Muscle of leg (tissue), 11 donors: Measurements from ENCODE around the gene MYBBP1A. TPM values are rescaled to one million over a fixed set of nuclear protein-coding genes. Genes with fewer than 3 reads are reported as not detected.

Experiments used
- DNase-seq: peaks from one replicate; pipeline ENCODE4 v3.0.0; 2013
- H3K27ac ChIP-seq: one replicate; pipeline ENCODE4 v1.5.1; 2013; ENCODE audit warnings: mild to moderate bottlenecking, low read length, control low read depth
- H3K27me3 ChIP-seq: one replicate; pipeline ENCODE4 v1.6.1; 2013; ENCODE audit warnings: low read length; ENCODE audit not compliant: control insufficient read depth, insufficient read depth
- H3K36me3 ChIP-seq: one replicate; pipeline ENCODE4 v1.6.1; 2013; ENCODE audit warnings: low read length; ENCODE audit not compliant: control insufficient read depth, insufficient read depth
- H3K4me1 ChIP-seq: one replicate; pipeline ENCODE4 v1.6.1; 2013; ENCODE audit warnings: low read length; ENCODE audit not compliant: control insufficient read depth, insufficient read depth
- H3K4me3 ChIP-seq: one replicate; pipeline ENCODE4 v1.5.1; 2013; ENCODE audit warnings: low read length, control low read depth
- H3K9me3 ChIP-seq: replicated peaks from 2 replicates; pipeline ENCODE4 v1.6.1; 2013; ENCODE audit warnings: low read depth, low read length; ENCODE audit not compliant: control insufficient read depth
- WGBS: methylation state at CpG from one replicate; pipeline ENCODE4 v1.1.5; 2013; ENCODE audit warnings: missing lambda C conversion rate; ENCODE audit not compliant: insufficient coverage; 5-methylcytosine and 5-hydroxymethylcytosine counted together
- polyA plus RNA-seq, 8 donors: library from polyadenylated mRNA; unstranded; fragments of 120-200 nt; gene quantifications; one replicate each; pipeline versions ENCODE4 v1.2.1 to v1.2.3, GENCODE V29; 2013; ENCODE audit warnings: inconsistent platforms in 1 of 8, low replicate concordance in 1 of 8; ENCODE audit not compliant: insufficient read length in 8 of 8, insufficient read depth in 1 of 8
- total RNA-seq: library from RNA; stranded (reverse); fragments of 120-200 nt; gene quantifications from one replicate; pipeline ENCODE4 v1.2.4, GENCODE V29; 2013

Gene MYBBP1A
- total and polyA plus RNA-seq, 9 donors, result 25.5 to 42.3 (median 34.3) TPM

- WGBS, result 66% methylated on average over 6 of the region's 11 CpGs
These were observed 44.6 kb downstream of the MYBBP1A start for GRCh38 chr17:4510618-4510941.

GRCh38 chr17:4509923-4510617 lies 45.1 kb downstream of the MYBBP1A start:
- Histone ChIP-seq H3K9me3 (no peaks in the 10 kb centered on the region), H3K27me3 (peaks cover under 1% of the 10 kb centered on the region), H3K36me3 (no peaks in the 10 kb centered on the region), H3K4me3 (no peak overlapping the region), H3K4me1 (peaks cover 13% of the 10 kb centered on the region), H3K27ac (no peak overlapping the region)
- WGBS, result 58% methylated on average over 19 of the region's 21 CpGs
- DNase-seq, result no peak

More at GRCh38 chr17:4510618-4510941, 44.6 kb downstream of the MYBBP1A start:
- H3K4me1 ChIP-seq, result peaks cover 13% of the 10 kb centered on the region
- no peak overlapping the region for H3K27ac ChIP-seq
- H3K27me3 ChIP-seq, result no peaks in the 10 kb centered on the region
- H3K4me3 ChIP-seq, result no peak overlapping the region
- no peaks in the 10 kb centered on the region for H3K9me3 ChIP-seq
- H3K36me3 ChIP-seq, result no peaks in the 10 kb centered on the region
- no peak for DNase-seq

GRCh38 chr17:4509401-4509800 lies 45.8 kb downstream of the MYBBP1A start:
- no peak for DNase-seq
- peaks cover 16% of the 10 kb centered on the region for H3K4me1 ChIP-seq

GRCh38 chr17:4508207-4508606 lies 47.0 kb downstream of the MYBBP1A start:
- Histone ChIP-seq H3K27me3 (peaks cover 8% of the 10 kb centered on the region), H3K9me3 (no peaks in the 10 kb centered on the region), H3K36me3 (no peaks in the 10 kb centered on the region), H3K4me1 (peaks cover 20% of the 10 kb centered on the region), H3K4me3 (no peak overlapping the region), H3K27ac (no peak overlapping the region)
- no peak for DNase-seq
- WGBS, result 91% methylated on average over 2 of the region's 3 CpGs

More at GRCh38 chr17:4509401-4509800, 45.8 kb downstream of the MYBBP1A start:
- Histone ChIP-seq H3K4me3 (no peak overlapping the region), H3K9me3 (no peaks in the 10 kb centered on the region), H3K27ac (no peak overlapping the region), H3K27me3 (peaks cover 7% of the 10 kb centered on the region), H3K36me3 (no peaks in the 10 kb centered on the region)
- WGBS, result 52% methylated on average over 8 of the region's 8 CpGs

GRCh38 chr17:4507361-4508111 lies 47.6 kb downstream of the MYBBP1A start:
- Histone ChIP-seq H3K36me3 (no peaks in the 10 kb centered on the region), H3K4me1 (peaks cover 20% of the 10 kb centered on the region), H3K27ac (no peak overlapping the region), H3K4me3 (no peak overlapping the region), H3K27me3 (peaks cover 15% of the 10 kb centered on the region), H3K9me3 (no peaks in the 10 kb centered on the region)
- no peak for DNase-seq
- 64% methylated on average over 8 of the region's 8 CpGs for WGBS

GRCh38 chr17:4506892-4507291 lies 48.3 kb downstream of the MYBBP1A start:
- Histone ChIP-seq H3K27ac (no peak overlapping the region), H3K36me3 (no peaks in the 10 kb centered on the region), H3K4me3 (no peak overlapping the region), H3K9me3 (no peaks in the 10 kb centered on the region), H3K4me1 (peaks cover 20% of the 10 kb centered on the region), H3K27me3 (peaks cover 21% of the 10 kb centered on the region)
- 65% methylated on average over 7 of the region's 8 CpGs for WGBS
- DNase-seq, result no peak

- peaks cover 27% of the 10 kb centered on the region for H3K27me3 ChIP-seq
- 32% methylated on average over 7 of the region's 13 CpGs for WGBS
- no peak overlapping the region for H3K4me3 ChIP-seq
- no peaks in the 10 kb centered on the region for H3K9me3 ChIP-seq
- no peak overlapping the region for H3K27ac ChIP-seq
- no peaks in the 10 kb centered on the region for H3K36me3 ChIP-seq
- DNase-seq, result no peak
- peaks cover 20% of the 10 kb centered on the region for H3K4me1 ChIP-seq
These were observed 48.9 kb downstream of the MYBBP1A start for GRCh38 chr17:4506175-4506813.

- Histone ChIP-seq H3K4me3 (no peak overlapping the region), H3K4me1 (peaks cover 21% of the 10 kb centered on the region), H3K9me3 (no peaks in the 10 kb centered on the region), H3K27ac (peak overlapping the region; percentile 51), H3K36me3 (no peaks in the 10 kb centered on the region), H3K27me3 (peaks cover 38% of the 10 kb centered on the region)
- no peak for DNase-seq
- WGBS, result 78% methylated on average over 4 of the region's 5 CpGs
These were observed 50.0 kb downstream of the MYBBP1A start for GRCh38 chr17:4505187-4505586.

GRCh38 chr17:4504188-4504587 lies 51.0 kb downstream of the MYBBP1A start:
- Histone ChIP-seq H3K4me1 (peaks cover 27% of the 10 kb centered on the region), H3K4me3 (no peak overlapping the region), H3K27me3 (peaks cover 48% of the 10 kb centered on the region), H3K9me3 (no peaks in the 10 kb centered on the region), H3K36me3 (no peaks in the 10 kb centered on the region), H3K27ac (no peak overlapping the region)
- 48% methylated on average over 5 of the region's 5 CpGs for WGBS
- no peak for DNase-seq

- no peak overlapping the region for H3K4me3 ChIP-seq
- H3K9me3 ChIP-seq, result no peaks in the 10 kb centered on the region
- peaks cover 49% of the 10 kb centered on the region for H3K27me3 ChIP-seq
- WGBS, result no CpG with 5 or more reads among the region's 4 CpGs
- no peaks in the 10 kb centered on the region for H3K36me3 ChIP-seq
- no peak for DNase-seq
- no peak overlapping the region for H3K27ac ChIP-seq
- H3K4me1 ChIP-seq, result peaks cover 28% of the 10 kb centered on the region
These were observed 51.7 kb downstream of the MYBBP1A start for GRCh38 chr17:4503283-4504025.
